Lower lobe of right lung (tissue), 2 donors: ENCODE data around the gene IPO4. TPM values are rescaled to one million over a fixed set of nuclear protein-coding genes. Genes with fewer than 3 reads are reported as not detected.

ENCODE experiments used
- ATAC-seq, 2 donors: fragments of 200-7000 bp; cut with Tn5 transposase; one replicate each; pipeline ENCODE4 v1.9.1; 2020 to 2022; ENCODE audit warnings: mild to moderate bottlenecking in 2 of 2, moderate library complexity in 2 of 2
- DNase-seq: peaks from one replicate; pipeline ENCODE4 v3.0.0-alpha.2; 2020
- H3K27ac ChIP-seq: fragments of 200-600 bp; one replicate; pipeline ENCODE4 v1.8.0; 2022
- H3K27me3 ChIP-seq: fragments of 200-600 bp; one replicate; pipeline ENCODE4 v1.8.0; 2022; ENCODE audit warnings: low read depth
- H3K36me3 ChIP-seq: fragments of 200-600 bp; one replicate; pipeline ENCODE4 v1.8.0; 2022; ENCODE audit warnings: mild to moderate bottlenecking
- H3K4me1 ChIP-seq: fragments of 200-600 bp; one replicate; pipeline ENCODE4 v1.8.0; 2022
- H3K4me3 ChIP-seq: fragments of 200-600 bp; one replicate; pipeline ENCODE4 v1.8.0; 2022; ENCODE audit warnings: mild to moderate bottlenecking
- H3K9me3 ChIP-seq: fragments of 200-600 bp; one replicate; pipeline ENCODE4 v1.8.0; 2022
- intact Hi-C: fragments of 100-400 bp; cut with DNase I; formaldehyde crosslinking; loops from one replicate; pipeline ENCODE4 v1.11.0; 2022
- total RNA-seq: library from RNA; stranded (reverse); fragmentation: NEBNext Ultra II Directional; extraction: Animal tissue kit (Norgen Biotek cat#: 25700); gene quantifications from one replicate; pipeline ENCODE4 v1.2.1, GENCODE V29; 2021
- TF ChIP-seq, protein P1 (sequence below): fragments of 200-600 bp; IDR thresholded peaks from one replicate; pipeline ENCODE4 v1.8.0; 2022; ENCODE audit warnings: antibody characterized with exemption, mild to moderate bottlenecking
- donor health status: DM: no; HTN: yes; CAD: no; lungs with severe emphysema.

Gene IPO4
- total RNA-seq, 1 donor from 2014 or later = 18.3 TPM

DNA sequence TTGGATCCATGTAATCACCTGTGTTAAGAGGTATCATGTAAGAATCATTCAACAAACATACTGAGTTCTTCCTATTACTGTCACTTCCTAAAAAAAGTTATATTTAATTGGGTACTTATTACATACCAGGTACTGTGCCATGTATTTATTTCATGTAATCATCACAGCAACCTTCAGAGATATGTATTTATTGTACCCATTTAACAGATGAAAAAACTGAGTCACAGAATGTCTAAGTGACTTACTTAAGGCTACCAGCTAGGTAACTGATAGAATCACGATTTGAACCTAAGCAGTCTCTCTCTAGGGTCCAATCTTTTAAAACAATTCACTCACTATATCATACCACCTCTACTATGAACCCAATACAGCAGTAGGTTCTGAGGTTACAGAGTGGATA, 44.2 kb downstream of the IPO4 start:
- no peaks in the 10 kb centered on the region for H3K27me3 ChIP-seq
- no peak overlapping the region for H3K4me3 ChIP-seq
- H3K36me3 ChIP-seq = peaks cover 38% of the 10 kb centered on the region
- ATAC-seq = no peak
- intact Hi-C loops = no loop called here
- no peaks in the 10 kb centered on the region for H3K9me3 ChIP-seq
- no peak overlapping the region for H3K27ac ChIP-seq
- TF ChIP-seq, protein P1, sequence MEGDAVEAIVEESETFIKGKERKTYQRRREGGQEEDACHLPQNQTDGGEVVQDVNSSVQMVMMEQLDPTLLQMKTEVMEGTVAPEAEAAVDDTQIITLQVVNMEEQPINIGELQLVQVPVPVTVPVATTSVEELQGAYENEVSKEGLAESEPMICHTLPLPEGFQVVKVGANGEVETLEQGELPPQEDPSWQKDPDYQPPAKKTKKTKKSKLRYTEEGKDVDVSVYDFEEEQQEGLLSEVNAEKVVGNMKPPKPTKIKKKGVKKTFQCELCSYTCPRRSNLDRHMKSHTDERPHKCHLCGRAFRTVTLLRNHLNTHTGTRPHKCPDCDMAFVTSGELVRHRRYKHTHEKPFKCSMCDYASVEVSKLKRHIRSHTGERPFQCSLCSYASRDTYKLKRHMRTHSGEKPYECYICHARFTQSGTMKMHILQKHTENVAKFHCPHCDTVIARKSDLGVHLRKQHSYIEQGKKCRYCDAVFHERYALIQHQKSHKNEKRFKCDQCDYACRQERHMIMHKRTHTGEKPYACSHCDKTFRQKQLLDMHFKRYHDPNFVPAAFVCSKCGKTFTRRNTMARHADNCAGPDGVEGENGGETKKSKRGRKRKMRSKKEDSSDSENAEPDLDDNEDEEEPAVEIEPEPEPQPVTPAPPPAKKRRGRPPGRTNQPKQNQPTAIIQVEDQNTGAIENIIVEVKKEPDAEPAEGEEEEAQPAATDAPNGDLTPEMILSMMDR = no peak
- no peak for DNase-seq
- peaks cover 51% of the 10 kb centered on the region for H3K4me1 ChIP-seq

DNA sequence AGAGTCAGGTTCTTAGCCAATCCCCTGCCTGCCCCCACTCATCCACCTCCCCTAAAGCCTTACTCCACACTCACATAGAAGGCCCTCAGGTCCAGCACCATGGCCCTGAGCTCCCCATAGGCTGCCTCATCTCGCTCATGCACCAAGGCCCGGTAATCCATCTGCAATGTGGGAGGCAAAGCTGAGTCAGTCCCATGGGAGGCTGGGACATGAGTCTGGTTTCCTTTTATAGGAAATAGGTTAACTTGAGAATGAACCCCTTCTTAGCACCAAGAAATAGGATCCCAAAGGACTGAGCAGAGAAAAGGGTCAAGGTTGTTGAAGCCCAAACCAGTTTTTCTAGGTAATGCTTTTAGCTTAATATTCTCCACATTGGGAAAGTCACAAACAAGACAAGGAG, 45.1 kb downstream of the IPO4 start:
- TF ChIP-seq, protein P1 = no peak
- Histone ChIP-seq H3K4me1 (peaks cover 50% of the 10 kb centered on the region), H3K4me3 (no peak overlapping the region), H3K27me3 (no peaks in the 10 kb centered on the region), H3K36me3 (peaks cover 38% of the 10 kb centered on the region), H3K9me3 (no peaks in the 10 kb centered on the region), H3K27ac (no peak overlapping the region)
- intact Hi-C loops = no loop called here
- ATAC-seq (no peak), DNase-seq (no peak)

DNA sequence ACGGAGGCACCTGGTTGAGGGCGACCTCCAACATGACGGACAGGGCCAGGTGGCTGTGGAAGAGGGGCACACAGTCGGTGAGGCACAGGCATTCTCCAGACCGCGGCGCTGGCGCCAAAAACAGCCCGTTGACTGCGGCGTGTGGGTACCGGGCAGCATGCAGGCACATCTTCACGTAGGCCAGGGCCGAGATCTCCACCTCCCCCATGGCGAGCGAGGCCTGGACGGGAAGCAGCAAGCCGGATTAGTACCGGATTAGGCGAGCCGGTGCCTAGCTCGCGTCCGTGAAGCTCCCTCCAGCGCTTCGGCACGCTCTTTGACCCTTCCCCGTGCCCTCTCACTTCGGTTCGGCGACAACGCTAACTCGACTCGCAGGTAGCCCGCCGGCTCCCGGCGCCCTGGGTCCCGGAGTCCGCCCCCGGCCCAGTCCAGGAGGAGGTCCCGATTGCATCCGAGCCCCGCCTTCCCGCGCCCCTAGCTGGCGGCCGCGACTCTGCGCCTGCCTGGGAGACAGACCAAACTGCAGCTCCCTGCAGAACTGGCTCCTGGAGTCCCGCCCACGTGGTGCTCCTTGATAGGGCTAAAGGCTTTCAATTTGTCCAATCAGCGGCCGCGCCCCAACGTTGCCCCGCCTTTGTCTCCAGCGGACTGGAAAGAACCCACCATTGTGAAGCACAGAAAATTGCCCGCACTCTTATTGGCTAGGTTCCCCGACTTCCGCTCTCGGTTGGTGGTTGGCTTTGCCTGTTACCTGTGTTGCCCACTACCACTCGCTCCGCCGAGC, 47.3 kb downstream of the IPO4 start, which contains the start of gene EMC9:
Gene EMC9 (minus strand): TSS at position 495 of the 784 bp plus-strand sequence. CDS start 287 bp downstream, at position 208.
- H3K27me3 ChIP-seq = no peaks in the 10 kb centered on the region
- H3K4me1 ChIP-seq = peaks cover 59% of the 10 kb centered on the region
- ATAC-seq = peak; percentile 96 to 97
- intact Hi-C loops = no loop called here
- peak; percentile 100 for DNase-seq
- TF ChIP-seq, protein P1 = peak; percentile 54
- peak within 1 kb of the TSS; percentile 90 for H3K4me3 ChIP-seq
- no peaks in the 10 kb centered on the region for H3K9me3 ChIP-seq
- H3K27ac ChIP-seq = peak within 1 kb of the TSS; percentile 85
- H3K36me3 ChIP-seq = peaks cover 49% of the 10 kb centered on the region

DNA sequence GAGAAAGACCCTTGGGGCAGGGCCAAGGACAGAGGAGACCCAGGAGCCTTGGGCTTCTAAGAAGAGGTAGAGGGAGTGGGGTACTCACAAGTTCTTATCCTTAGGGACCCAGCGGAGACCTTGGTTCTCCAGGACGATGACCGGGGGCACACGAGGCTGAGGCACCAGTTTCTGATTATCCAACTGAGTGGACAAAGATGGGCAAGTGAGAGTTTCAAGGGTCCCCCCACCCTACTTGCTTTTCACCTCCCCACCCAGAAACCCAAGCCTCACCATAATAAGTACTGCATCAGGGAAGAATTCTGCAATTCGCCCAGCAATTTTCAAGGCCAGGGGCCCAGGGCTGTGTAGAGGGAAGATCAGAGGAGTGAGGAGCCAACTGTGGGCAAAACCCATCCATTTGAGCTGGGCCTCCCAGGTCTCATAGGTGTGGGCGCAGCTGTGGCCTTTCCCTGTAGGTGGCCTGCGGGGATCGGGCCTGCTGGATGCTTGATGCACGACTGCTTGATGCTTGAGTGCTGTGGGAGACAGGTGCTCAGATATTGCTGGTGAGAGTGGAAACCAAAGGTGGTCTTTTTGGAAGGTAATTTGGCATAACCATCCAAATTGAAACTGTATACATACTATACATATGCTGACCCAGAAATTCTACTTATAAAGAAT, 49.2 kb downstream of the IPO4 start:
- Histone ChIP-seq H3K36me3 (peaks cover 42% of the 10 kb centered on the region), H3K4me3 (peak overlapping the region; percentile 90), H3K4me1 (peaks cover 53% of the 10 kb centered on the region), H3K27ac (no peak overlapping the region), H3K27me3 (no peaks in the 10 kb centered on the region), H3K9me3 (no peaks in the 10 kb centered on the region)
- DNase-seq (no peak), ATAC-seq (no peak)
- intact Hi-C loops = no loop called here
- TF ChIP-seq, protein P1 = no peak

DNA sequence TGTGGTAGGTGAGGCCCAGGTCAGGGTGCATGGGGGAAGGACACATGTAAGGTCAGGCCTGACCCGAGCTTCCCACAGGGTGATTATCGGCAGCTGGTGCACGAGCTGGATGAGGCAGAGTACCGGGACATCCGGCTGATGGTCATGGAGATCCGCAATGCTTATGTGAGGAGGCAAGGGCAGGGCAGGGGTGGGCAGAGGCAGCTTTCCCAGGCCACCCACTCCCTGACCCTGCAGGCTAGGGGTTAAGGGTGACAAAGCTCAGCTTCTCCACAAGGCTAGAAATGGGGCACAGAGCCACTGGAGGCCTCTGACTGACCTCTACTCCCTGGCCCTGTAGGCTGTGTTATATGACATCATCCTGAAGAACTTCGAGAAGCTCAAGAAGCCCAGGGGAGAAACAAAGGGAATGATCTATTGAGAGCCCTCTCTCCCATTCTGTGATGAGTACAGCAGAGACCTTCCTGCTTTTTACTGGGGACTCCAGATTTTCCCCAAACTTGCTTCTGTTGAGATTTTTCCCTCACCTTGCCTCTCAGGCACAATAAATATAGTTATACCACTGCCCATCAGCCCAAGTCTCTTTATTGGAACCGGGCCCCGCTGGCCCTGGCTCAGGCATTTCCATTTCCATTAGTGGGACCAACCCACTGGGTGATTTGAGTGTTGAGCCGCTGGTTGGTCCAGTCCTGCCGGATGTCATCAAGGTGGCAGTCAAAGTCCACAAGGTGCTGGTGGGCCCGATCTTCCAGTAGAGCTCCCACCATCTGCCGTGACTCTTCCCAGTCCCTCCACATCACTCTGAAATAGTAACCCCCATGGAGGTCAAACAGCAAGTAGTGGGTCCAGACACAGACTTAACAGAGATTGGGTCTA, 50.0 kb downstream of the IPO4 start:
- peaks cover 34% of the 10 kb centered on the region for H3K36me3 ChIP-seq
- H3K4me1 ChIP-seq = peaks cover 53% of the 10 kb centered on the region
- intact Hi-C loops = no loop called here
- TF ChIP-seq, protein P1 = no peak
- no peak for DNase-seq
- H3K27me3 ChIP-seq = no peaks in the 10 kb centered on the region
- no peak overlapping the region for H3K27ac ChIP-seq
- ATAC-seq = no peak
- no peaks in the 10 kb centered on the region for H3K9me3 ChIP-seq
- no peak overlapping the region for H3K4me3 ChIP-seq
